OCI-LY3 (cell line): ENCODE data around the gene NAPA.

Experiments
- H2AFZ ChIP-seq: fragments of 200-600, 300-600 bp; shearing (Covaris generic); 2 replicates; pipeline ENCODE4 v1.6.0; 2014; ENCODE audit warnings: antibody characterized with exemption, low read depth, low read length
- H3K27ac ChIP-seq: fragments of 200-600, 300-600 bp; sonication (generic); 2 replicates; pipeline ENCODE4 v1.5.1; 2014; ENCODE audit warnings: mild to moderate bottlenecking, low read length, moderate library complexity, mixed read lengths
- H3K27me3 ChIP-seq: fragments of 200-600, 300-600 bp; sonication (generic); 2 replicates; pipeline ENCODE4 v1.6.1; 2014; ENCODE audit warnings: low read depth, low read length, mixed read lengths
- H3K36me3 ChIP-seq: fragments of 200-600, 300-600 bp; sonication (generic); replicated peaks from 2 replicates; pipeline ENCODE3; 2014; ENCODE audit warnings: low read depth, low read length, mixed read lengths
- H3K4me1 ChIP-seq: fragments of 300-600, 200-600 bp; sonication (generic); 2 replicates; pipeline ENCODE4 v1.6.1; 2014; ENCODE audit warnings: low read length, mixed read lengths
- H3K4me2 ChIP-seq: fragments of 200-600, 300-600 bp; sonication (generic); 2 replicates; pipeline ENCODE4 v1.6.1; 2014; ENCODE audit warnings: low read length, mixed read lengths
- H3K4me3 ChIP-seq: fragments of 300-600, 200-600 bp; sonication (generic); 2 replicates; pipeline ENCODE4 v1.5.1; 2014; ENCODE audit warnings: antibody characterized with exemption, mild to moderate bottlenecking, low read length, moderate library complexity
- H3K79me2 ChIP-seq: fragments of 300-600, 200-600 bp; shearing (Covaris generic); 2 replicates; pipeline ENCODE4 v1.6.1; 2014; ENCODE audit warnings: mild to moderate bottlenecking, low read length, mixed read lengths
- H3K9ac ChIP-seq: fragments of 300-600, 200-600 bp; shearing (Covaris generic); 2 replicates; pipeline ENCODE4 v1.6.0; 2014; ENCODE audit warnings: mild to moderate bottlenecking, low read length, moderate library complexity
- H3K9me3 ChIP-seq: fragments of 200-600, 300-600 bp; shearing (Covaris generic); 2 replicates; pipeline ENCODE4 v1.6.1; 2014; ENCODE audit warnings: low read length, mixed read lengths; ENCODE audit not compliant: insufficient read depth
- H4K20me1 ChIP-seq: fragments of 200-600, 300-600 bp; sonication (generic); 2 replicates; pipeline ENCODE4 v1.6.1; 2016; ENCODE audit warnings: low read length, mixed read lengths; ENCODE audit not compliant: insufficient read depth
- EZH2phosphoT487 ChIP-seq: fragments of 200-600 bp; shearing (Covaris generic); IDR thresholded peaks from 2 replicates; pipeline ENCODE4 v1.6.1; 2018; ENCODE audit warnings: antibody characterized with exemption, mixed run types, low read depth
- TF ChIP-seq, protein P1 (sequence below): fragments of 200-600, 300-600 bp; sonication (generic); IDR thresholded peaks from 2 replicates; pipeline ENCODE4 v1.5.1; 2014; ENCODE audit warnings: antibody characterized with exemption, low read length, low read depth

The NAPA gene

DNA sequence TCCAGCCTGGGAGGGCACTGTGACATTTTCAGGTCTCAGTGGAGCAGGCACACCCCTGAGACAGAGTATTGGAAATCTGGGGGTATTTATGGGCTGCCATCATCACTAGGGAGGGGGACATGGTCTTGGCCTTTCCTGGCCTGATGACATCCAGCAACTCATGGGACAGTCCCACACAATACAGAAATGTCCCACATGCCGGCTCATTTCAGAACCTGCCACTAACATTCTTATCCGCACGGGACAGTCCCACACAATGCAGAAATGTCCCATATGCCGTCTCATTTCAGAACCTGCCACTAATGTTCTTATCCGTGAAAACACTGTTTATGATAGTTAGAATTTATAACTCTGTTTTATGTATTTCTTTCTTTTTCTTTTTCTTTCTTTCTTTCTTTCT, 53.0 kb downstream of the NAPA start:
- Histone ChIP-seq H3K4me1 (peaks cover 35% of the 10 kb centered on the region), H3K9me3 (no peaks in the 10 kb centered on the region), H3K4me3 (peak overlapping the region; percentile 38), H3K9ac (no peak overlapping the region), H2AFZ (no peak overlapping the region), H3K4me2 (peak overlapping the region; percentile 71), H3K27ac (no peak overlapping the region), H3K79me2 (no peaks in the 10 kb centered on the region), H4K20me1 (peaks cover 15% of the 10 kb centered on the region), H3K27me3 (peaks cover 59% of the 10 kb centered on the region), H3K36me3 (no peaks in the 10 kb centered on the region)
- TF ChIP-seq, protein P1, sequence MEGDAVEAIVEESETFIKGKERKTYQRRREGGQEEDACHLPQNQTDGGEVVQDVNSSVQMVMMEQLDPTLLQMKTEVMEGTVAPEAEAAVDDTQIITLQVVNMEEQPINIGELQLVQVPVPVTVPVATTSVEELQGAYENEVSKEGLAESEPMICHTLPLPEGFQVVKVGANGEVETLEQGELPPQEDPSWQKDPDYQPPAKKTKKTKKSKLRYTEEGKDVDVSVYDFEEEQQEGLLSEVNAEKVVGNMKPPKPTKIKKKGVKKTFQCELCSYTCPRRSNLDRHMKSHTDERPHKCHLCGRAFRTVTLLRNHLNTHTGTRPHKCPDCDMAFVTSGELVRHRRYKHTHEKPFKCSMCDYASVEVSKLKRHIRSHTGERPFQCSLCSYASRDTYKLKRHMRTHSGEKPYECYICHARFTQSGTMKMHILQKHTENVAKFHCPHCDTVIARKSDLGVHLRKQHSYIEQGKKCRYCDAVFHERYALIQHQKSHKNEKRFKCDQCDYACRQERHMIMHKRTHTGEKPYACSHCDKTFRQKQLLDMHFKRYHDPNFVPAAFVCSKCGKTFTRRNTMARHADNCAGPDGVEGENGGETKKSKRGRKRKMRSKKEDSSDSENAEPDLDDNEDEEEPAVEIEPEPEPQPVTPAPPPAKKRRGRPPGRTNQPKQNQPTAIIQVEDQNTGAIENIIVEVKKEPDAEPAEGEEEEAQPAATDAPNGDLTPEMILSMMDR = no peak
- no peak for TF ChIP-seq EZH2phosphoT487

DNA sequence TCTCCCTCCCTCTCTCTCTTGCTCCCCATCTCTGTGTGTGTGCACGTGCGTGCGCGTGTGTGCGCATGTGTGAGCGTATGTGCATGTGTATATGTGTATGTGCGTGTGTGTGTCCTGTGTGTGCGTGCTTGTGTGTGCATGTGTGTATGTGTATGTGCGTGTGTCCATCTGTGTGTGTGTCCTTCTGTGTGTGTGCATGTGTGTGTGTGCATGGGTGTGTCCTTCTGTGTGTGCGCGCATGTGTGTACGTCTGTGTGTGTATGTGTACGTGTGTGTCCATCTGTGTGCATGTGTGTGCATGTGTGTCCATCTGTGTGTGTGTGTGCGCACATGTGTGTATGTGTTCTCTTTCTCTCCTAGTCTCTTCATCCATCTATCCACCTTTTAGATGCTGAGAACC, 55.4 kb downstream of the NAPA start:
- Histone ChIP-seq H3K4me2 (no peak overlapping the region), H4K20me1 (peaks cover 5% of the 10 kb centered on the region), H3K9me3 (no peaks in the 10 kb centered on the region), H3K9ac (no peak overlapping the region), H3K79me2 (no peaks in the 10 kb centered on the region), H3K4me3 (no peak overlapping the region), H3K27ac (no peak overlapping the region), H3K27me3 (peaks cover 52% of the 10 kb centered on the region), H2AFZ (no peak overlapping the region), H3K4me1 (peaks cover 26% of the 10 kb centered on the region), H3K36me3 (no peaks in the 10 kb centered on the region)
- no peak for TF ChIP-seq EZH2phosphoT487
- TF ChIP-seq, protein P1 = no peak

DNA sequence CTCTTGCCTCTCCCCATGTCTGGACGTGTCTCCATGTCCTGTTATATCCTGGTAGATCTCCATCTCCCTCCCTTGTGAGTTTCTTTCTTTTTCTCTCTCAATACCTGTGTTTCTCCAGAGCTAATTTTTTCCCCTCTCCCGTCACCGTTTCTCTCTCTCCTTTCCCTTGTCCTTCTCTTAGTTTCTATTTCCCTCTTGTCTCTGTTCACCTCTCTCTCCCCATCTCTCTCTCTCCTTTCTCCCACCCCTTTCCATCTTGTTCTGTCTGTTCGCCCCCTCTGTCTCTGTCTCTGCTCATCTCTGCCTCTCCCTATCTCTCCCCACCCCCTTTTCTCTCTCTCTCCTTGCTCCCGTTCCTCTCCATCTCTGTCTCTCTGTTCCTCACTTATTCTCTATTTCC, 56.2 kb downstream of the NAPA start:
- H3K4me3 ChIP-seq = no peak overlapping the region
- H3K27me3 ChIP-seq = peaks cover 46% of the 10 kb centered on the region
- H3K36me3 ChIP-seq = no peaks in the 10 kb centered on the region
- TF ChIP-seq, protein P1 = no peak
- TF ChIP-seq EZH2phosphoT487 = no peak
- no peaks in the 10 kb centered on the region for H3K9me3 ChIP-seq
- no peak overlapping the region for H2AFZ ChIP-seq
- H3K4me1 ChIP-seq = peaks cover 17% of the 10 kb centered on the region
- H3K9ac ChIP-seq = no peak overlapping the region
- H3K79me2 ChIP-seq = no peaks in the 10 kb centered on the region
- H3K4me2 ChIP-seq = no peak overlapping the region
- peaks cover 5% of the 10 kb centered on the region for H4K20me1 ChIP-seq
- no peak overlapping the region for H3K27ac ChIP-seq

DNA sequence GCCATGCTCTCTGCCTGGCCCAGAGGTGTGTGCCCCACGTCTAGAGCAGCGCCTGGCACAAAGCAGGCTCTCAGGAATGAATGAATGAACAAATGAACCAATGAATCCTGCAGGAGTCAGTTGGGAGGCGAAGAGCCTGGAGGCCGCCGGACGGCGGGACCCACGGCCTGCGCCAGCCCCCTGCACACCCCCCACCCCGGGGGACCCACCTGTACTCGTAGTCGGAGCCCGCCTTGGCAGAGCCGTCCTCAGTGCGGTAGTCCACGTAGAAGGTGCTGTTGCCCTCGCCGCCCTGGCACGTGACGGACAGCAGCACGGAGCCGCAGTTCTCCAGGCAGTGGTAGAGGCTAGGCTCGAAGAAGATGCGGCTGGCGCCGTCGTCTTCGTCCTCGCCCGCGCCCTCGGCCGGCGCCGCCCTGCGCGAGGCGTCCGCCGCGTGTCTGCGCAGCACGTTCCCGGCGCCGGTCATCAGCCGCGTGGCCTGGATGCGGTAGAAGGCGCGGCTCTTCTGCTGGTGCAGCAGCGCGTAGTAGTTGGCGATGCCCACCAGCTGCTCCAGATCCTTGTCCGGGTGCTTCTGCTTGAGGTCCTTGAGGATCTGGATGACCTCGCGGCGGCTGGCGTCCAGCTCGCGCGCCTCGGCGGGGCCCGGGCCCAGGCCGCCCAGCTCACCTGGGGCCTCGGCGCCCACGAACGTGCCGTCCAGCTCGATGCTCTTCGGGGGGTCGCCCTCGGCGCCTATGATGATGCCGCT, 58.0 kb downstream of the NAPA start:
- no peak for TF ChIP-seq EZH2phosphoT487
- TF ChIP-seq, protein P1 = no peak
- H3K27me3 ChIP-seq = peaks cover 41% of the 10 kb centered on the region

More for the DNA sequence above, 58.0 kb downstream of the NAPA start:
- H3K79me2 ChIP-seq = no peaks in the 10 kb centered on the region
- H2AFZ ChIP-seq = no peak overlapping the region
- no peak overlapping the region for H3K4me2 ChIP-seq
- no peak overlapping the region for H3K4me3 ChIP-seq
- H3K36me3 ChIP-seq = no peaks in the 10 kb centered on the region
- H3K4me1 ChIP-seq = peaks cover 9% of the 10 kb centered on the region
- H3K9ac ChIP-seq = no peak overlapping the region
- H3K9me3 ChIP-seq = no peaks in the 10 kb centered on the region
- peaks cover 5% of the 10 kb centered on the region for H4K20me1 ChIP-seq
- H3K27ac ChIP-seq = no peak overlapping the region
